CD4-positive, alpha-beta T cell treated with Interleukin-12 subunit alpha and Interleukin-12 subunit beta, for 1 hour (primary cell): Measurements from ENCODE around the gene ERMP1.
"Not testable (repeated sequence)": the region's sequence is repeated elsewhere in the genome, so short reads cannot be mapped to it uniquely, and the experiment has no call there.

Experiments
- DNase-seq: peaks from one replicate; pipeline ENCODE4 v3.0.0-alpha.2; 2020

ERMP1 gene

GRCh38 chr9:5818424-5819142 lies 14.3 kb downstream of the ERMP1 start:
- DNase-seq, result no peak

GRCh38 chr9:5817862-5818261 lies 15.1 kb downstream of the ERMP1 start:
- no peak for DNase-seq

GRCh38 chr9:5815461-5815860 lies 17.5 kb downstream of the ERMP1 start:
- no peak for DNase-seq

GRCh38 chr9:5813824-5814223 lies 19.1 kb downstream of the ERMP1 start:
- no peak for DNase-seq

GRCh38 chr9:5811751-5812150 lies 21.2 kb downstream of the ERMP1 start:
- DNase-seq, result no peak

GRCh38 chr9:5805478-5805877 lies 27.4 kb downstream of the ERMP1 start:
- no peak for DNase-seq

- no peak for DNase-seq
Measured at GRCh38 chr9:5801739-5802113, 31.2 kb downstream of the ERMP1 start.

GRCh38 chr9:5800969-5801738 lies 31.8 kb downstream of the ERMP1 start:
- no peak for DNase-seq

GRCh38 chr9:5800378-5800777 lies 32.5 kb downstream of the ERMP1 start:
- not testable (repeated sequence) for DNase-seq

- DNase-seq, result peak; percentile 7
Measured at GRCh38 chr9:5799314-5799713, 33.6 kb downstream of the ERMP1 start.

GRCh38 chr9:5798581-5798980 lies 34.3 kb downstream of the ERMP1 start:
- DNase-seq, result no peak

GRCh38 chr9:5796298-5796697 lies 36.6 kb downstream of the ERMP1 start:
- DNase-seq, result no peak

GRCh38 chr9:5793812-5794211 lies 39.1 kb downstream of the ERMP1 start:
- no peak for DNase-seq

- no peak for DNase-seq
Measured at GRCh38 chr9:5791870-5792269, 41.0 kb downstream of the ERMP1 start.

GRCh38 chr9:5790923-5791322 lies 42.0 kb downstream of the ERMP1 start:
- no peak for DNase-seq

- no peak for DNase-seq
Measured at GRCh38 chr9:5789489-5789888, 43.4 kb downstream of the ERMP1 start.

- no peak for DNase-seq
Measured at GRCh38 chr9:5787759-5788302, 45.1 kb downstream of the ERMP1 start.

GRCh38 chr9:5787220-5787619 lies 45.7 kb downstream of the ERMP1 start:
- DNase-seq, result no peak

- no peak for DNase-seq
Measured at GRCh38 chr9:5786370-5787127, 46.4 kb downstream of the ERMP1 start.

GRCh38 chr9:5784526-5785315 lies 48.2 kb downstream of the ERMP1 start:
- DNase-seq, result no peak

- no peak for DNase-seq
Measured at GRCh38 chr9:5783982-5784381, 48.9 kb downstream of the ERMP1 start.

- not testable (repeated sequence) for DNase-seq
Measured at GRCh38 chr9:5783420-5783819, 49.5 kb downstream of the ERMP1 start.
